ENCODE measurements around the gene TPRX1.

DNA sequence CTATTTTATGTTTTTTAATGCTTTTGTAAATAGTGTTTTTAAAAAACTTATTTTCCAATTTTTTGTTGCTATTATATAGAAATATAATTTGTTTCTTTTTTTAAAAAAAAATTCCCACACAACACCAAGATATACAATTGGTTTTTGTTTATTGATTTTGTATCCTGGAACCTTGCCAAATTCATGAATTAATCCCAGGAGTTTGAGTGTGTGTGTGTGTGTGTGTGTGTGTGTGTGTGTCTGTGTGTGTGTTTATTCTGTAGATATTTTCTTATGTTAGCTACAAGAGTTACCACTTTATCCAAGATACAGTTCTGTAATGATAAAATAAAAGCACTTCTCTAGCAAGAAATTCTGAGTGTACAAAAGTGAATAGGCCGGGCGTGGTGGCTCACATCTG lies 7.6 kb downstream of the TPRX1 start:
- TF ChIP-seq, protein P1, sequence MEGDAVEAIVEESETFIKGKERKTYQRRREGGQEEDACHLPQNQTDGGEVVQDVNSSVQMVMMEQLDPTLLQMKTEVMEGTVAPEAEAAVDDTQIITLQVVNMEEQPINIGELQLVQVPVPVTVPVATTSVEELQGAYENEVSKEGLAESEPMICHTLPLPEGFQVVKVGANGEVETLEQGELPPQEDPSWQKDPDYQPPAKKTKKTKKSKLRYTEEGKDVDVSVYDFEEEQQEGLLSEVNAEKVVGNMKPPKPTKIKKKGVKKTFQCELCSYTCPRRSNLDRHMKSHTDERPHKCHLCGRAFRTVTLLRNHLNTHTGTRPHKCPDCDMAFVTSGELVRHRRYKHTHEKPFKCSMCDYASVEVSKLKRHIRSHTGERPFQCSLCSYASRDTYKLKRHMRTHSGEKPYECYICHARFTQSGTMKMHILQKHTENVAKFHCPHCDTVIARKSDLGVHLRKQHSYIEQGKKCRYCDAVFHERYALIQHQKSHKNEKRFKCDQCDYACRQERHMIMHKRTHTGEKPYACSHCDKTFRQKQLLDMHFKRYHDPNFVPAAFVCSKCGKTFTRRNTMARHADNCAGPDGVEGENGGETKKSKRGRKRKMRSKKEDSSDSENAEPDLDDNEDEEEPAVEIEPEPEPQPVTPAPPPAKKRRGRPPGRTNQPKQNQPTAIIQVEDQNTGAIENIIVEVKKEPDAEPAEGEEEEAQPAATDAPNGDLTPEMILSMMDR (IDR thresholded peaks at IDR 0.05): no peak
- no peak for TF ChIP-seq POLR2AphosphoS5 (IDR thresholded peaks at IDR 0.05)

All from stomach (tissue), 4 donors.